ENCODE data around the gene NXPH4. TPM values are rescaled to one million over a fixed set of nuclear protein-coding genes. Genes with fewer than 3 reads are reported as not detected.
A peak's percentile ranks its signal among the peaks of the same experiment; 100 is the strongest.

The NXPH4 gene
- total RNA-seq, 2 donors from 2014 or later: 0.27 TPM; not detected in 1

GRCh38 chr12:57237596-57237931 is 21.0 kb downstream of the NXPH4 start:
- DNase-seq: no peak

GRCh38 chr12:57237932-57238853 is 21.6 kb downstream of the NXPH4 start:
- intact Hi-C loops (cut with DNase I): loop anchor here (2.0 kb wide), 1 partner anchor 25 kb away; no protein-coding TSS in a partner anchor
- TF ChIP-seq, protein P1, sequence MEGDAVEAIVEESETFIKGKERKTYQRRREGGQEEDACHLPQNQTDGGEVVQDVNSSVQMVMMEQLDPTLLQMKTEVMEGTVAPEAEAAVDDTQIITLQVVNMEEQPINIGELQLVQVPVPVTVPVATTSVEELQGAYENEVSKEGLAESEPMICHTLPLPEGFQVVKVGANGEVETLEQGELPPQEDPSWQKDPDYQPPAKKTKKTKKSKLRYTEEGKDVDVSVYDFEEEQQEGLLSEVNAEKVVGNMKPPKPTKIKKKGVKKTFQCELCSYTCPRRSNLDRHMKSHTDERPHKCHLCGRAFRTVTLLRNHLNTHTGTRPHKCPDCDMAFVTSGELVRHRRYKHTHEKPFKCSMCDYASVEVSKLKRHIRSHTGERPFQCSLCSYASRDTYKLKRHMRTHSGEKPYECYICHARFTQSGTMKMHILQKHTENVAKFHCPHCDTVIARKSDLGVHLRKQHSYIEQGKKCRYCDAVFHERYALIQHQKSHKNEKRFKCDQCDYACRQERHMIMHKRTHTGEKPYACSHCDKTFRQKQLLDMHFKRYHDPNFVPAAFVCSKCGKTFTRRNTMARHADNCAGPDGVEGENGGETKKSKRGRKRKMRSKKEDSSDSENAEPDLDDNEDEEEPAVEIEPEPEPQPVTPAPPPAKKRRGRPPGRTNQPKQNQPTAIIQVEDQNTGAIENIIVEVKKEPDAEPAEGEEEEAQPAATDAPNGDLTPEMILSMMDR (IDR thresholded peaks at IDR 0.05): no peak
- Histone ChIP-seq H3K4me3 (peak overlapping the region; percentile 35), H3K27ac (no peak overlapping the region), H3K9me3 (no peaks in the 10 kb centered on the region), H3K27me3 (peaks cover 70% of the 10 kb centered on the region), H3K9ac (ENCODE audit: low read depth in 2 of 2, low read length in 2 of 2) (peak overlapping the region; percentile 19 to 44), H3K4me1 (peaks cover 35% of the 10 kb centered on the region), H3K36me3 (no peaks in the 10 kb centered on the region)
- no peak for DNase-seq

More at GRCh38 chr12:57237596-57237931, 21.0 kb downstream of the NXPH4 start:
- Histone ChIP-seq H3K9ac (ENCODE audit: low read depth in 2 of 2, low read length in 2 of 2) (no peak overlapping the region), H3K27me3 (peaks cover 64% of the 10 kb centered on the region), H3K4me3 (no peak overlapping the region), H3K27ac (no peak overlapping the region), H3K36me3 (peaks cover 4% of the 10 kb centered on the region), H3K9me3 (no peaks in the 10 kb centered on the region), H3K4me1 (peaks cover 29% of the 10 kb centered on the region)
- intact Hi-C loops (cut with DNase I): no loop called here
- TF ChIP-seq, protein P1 (IDR thresholded peaks at IDR 0.05): no peak

GRCh38 chr12:57238854-57239554 is 22.4 kb downstream of the NXPH4 start:
- peak; percentile 89 for DNase-seq
- peak overlapping the region; percentile 19 to 47 for H3K9ac ChIP-seq (ENCODE audit: low read depth in 2 of 2, low read length in 2 of 2)
- H3K4me1 ChIP-seq: peaks cover 39% of the 10 kb centered on the region
- H3K27ac ChIP-seq: no peak overlapping the region
- no peaks in the 10 kb centered on the region for H3K36me3 ChIP-seq
- no peaks in the 10 kb centered on the region for H3K9me3 ChIP-seq
- intact Hi-C loops (cut with DNase I): loop anchor here (2.0 kb wide), 1 partner anchor 26 kb away; no protein-coding TSS in a partner anchor
- TF ChIP-seq, protein P1 (IDR thresholded peaks at IDR 0.05): peak; percentile 100
- H3K27me3 ChIP-seq: peaks cover 74% of the 10 kb centered on the region
- H3K4me3 ChIP-seq: peak overlapping the region; percentile 35

GRCh38 chr12:57239587-57240065 is 23.0 kb downstream of the NXPH4 start:
- Histone ChIP-seq H3K9me3 (no peaks in the 10 kb centered on the region), H3K9ac (ENCODE audit: low read depth in 2 of 2, low read length in 2 of 2) (peak overlapping the region in 1 of 2 donors; percentile 47), H3K4me3 (peak overlapping the region; percentile 32), H3K36me3 (no peaks in the 10 kb centered on the region), H3K27ac (no peak overlapping the region), H3K4me1 (peaks cover 39% of the 10 kb centered on the region), H3K27me3 (peaks cover 74% of the 10 kb centered on the region)
- intact Hi-C loops (cut with DNase I): loop anchor here (2.0 kb wide), 1 partner anchor 27 kb away; no protein-coding TSS in a partner anchor
- DNase-seq: no peak
- TF ChIP-seq, protein P1 (IDR thresholded peaks at IDR 0.05): no peak
